ENCODE measurements around the gene C1orf159.
"Not testable (repeated sequence)": the region's sequence is repeated elsewhere in the genome, so short reads cannot be mapped to it uniquely, and the experiment has no call there.

C1orf159 gene

GRCh38 chr1:1071486-1072298, 44.2 kb downstream of the C1orf159 start:
- no peak overlapping the region for H3K27ac ChIP-seq (ENCODE audit: low read depth in 2 of 2, low read length in 2 of 2)
- no peak overlapping the region for H3K4me3 ChIP-seq (ENCODE audit: low read length in 2 of 2)
- no peaks in the 10 kb centered on the region for H3K9me3 ChIP-seq (ENCODE audit: control insufficient read depth in 2 of 2, low read length in 2 of 2)
- peaks cover 23 to 31% of the 10 kb centered on the region in 2 donors for H3K4me1 ChIP-seq (ENCODE audit: control insufficient read depth in 2 of 2, insufficient read depth in 2 of 2, low read length in 2 of 2)
- peaks cover under 1 to 3% of the 10 kb centered on the region in 2 donors for H3K27me3 ChIP-seq (ENCODE audit: control insufficient read depth in 2 of 2, insufficient read depth in 2 of 2, low read length in 2 of 2)
- no peaks in the 10 kb centered on the region for H3K36me3 ChIP-seq (ENCODE audit: control insufficient read depth in 2 of 2, insufficient read depth in 2 of 2, low read length in 2 of 2)
- no peak overlapping the region for H3K9ac ChIP-seq (ENCODE audit: low read depth in 1 of 2, low read length in 2 of 2)

DNA sequence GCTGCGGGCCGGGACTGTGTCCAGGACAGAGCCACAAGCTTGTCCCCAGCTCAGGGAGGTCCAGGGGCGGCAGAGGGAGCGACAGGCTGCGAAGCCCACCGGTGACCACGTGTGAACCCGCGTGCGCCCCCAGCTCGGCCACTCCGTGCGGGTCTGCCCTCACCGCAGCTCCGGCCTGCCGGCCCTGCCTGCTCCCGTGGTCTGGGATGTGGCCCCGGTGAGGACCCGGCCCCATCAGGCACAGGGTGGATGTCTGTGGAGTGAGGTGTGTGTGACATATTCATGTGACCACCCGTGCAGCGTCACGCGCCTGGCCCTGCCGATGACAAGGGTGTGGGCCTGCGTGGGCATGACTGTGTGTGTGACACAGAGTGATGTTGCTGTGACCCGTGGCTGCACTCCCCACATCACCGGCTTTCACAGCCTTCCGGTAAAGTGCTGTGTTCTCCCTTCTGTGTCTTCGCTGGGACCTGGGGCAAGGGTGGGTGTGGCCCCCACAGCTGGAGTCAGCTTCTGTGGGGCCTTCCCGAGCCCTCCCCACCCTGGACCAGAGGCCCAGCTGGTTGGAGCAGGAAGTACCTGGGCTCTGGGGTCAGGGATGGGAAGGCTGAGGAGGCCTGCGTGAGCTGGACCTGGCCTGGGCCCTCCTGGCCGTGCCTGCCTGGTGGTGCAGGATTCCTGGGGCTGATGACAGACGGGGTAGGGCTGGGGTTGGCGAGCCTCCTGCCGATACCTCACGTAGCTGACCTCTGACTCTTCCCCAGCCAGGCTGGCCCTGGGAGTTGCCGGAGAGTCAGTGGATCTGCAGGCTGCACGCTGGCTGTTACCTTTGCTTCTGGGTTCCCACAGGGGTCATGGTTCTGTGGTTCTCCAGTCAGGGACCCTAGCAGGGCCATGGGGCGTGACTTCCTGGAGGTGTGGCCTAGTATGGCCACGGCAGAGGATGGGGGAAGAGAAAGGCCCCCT, 45.9 kb downstream of the C1orf159 start:
- H3K36me3 ChIP-seq (ENCODE audit: control insufficient read depth in 2 of 2, insufficient read depth in 2 of 2, low read length in 2 of 2), result no peaks in the 10 kb centered on the region
- H3K9ac ChIP-seq (ENCODE audit: low read depth in 1 of 2, low read length in 2 of 2), result peak overlapping the region in 1 of 2 donors; percentile 6
- no peak overlapping the region for H3K27ac ChIP-seq (ENCODE audit: low read depth in 2 of 2, low read length in 2 of 2)
- no peak overlapping the region for H3K4me3 ChIP-seq (ENCODE audit: low read length in 2 of 2)
- peaks cover 23 to 31% of the 10 kb centered on the region in 2 donors for H3K4me1 ChIP-seq (ENCODE audit: control insufficient read depth in 2 of 2, insufficient read depth in 2 of 2, low read length in 2 of 2)
- H3K27me3 ChIP-seq (ENCODE audit: control insufficient read depth in 2 of 2, insufficient read depth in 2 of 2, low read length in 2 of 2), result peaks cover 3 to 4% of the 10 kb centered on the region in 2 donors
- no peaks in the 10 kb centered on the region for H3K9me3 ChIP-seq (ENCODE audit: control insufficient read depth in 2 of 2, low read length in 2 of 2)

GRCh38 chr1:1069056-1069710, 46.7 kb downstream of the C1orf159 start:
- H3K27me3 ChIP-seq (ENCODE audit: control insufficient read depth in 2 of 2, insufficient read depth in 2 of 2, low read length in 2 of 2), result peaks cover 0 to 4% of the 10 kb centered on the region in 2 donors
- peak overlapping the region; percentile 92 to 98 for H3K27ac ChIP-seq (ENCODE audit: low read depth in 2 of 2, low read length in 2 of 2)
- H3K9ac ChIP-seq (ENCODE audit: low read depth in 1 of 2, low read length in 2 of 2), result peak overlapping the region in 1 of 2 donors; percentile 66
- H3K9me3 ChIP-seq (ENCODE audit: control insufficient read depth in 2 of 2, low read length in 2 of 2), result no peaks in the 10 kb centered on the region
- H3K36me3 ChIP-seq (ENCODE audit: control insufficient read depth in 2 of 2, insufficient read depth in 2 of 2, low read length in 2 of 2), result no peaks in the 10 kb centered on the region
- peak overlapping the region; percentile 74 to 76 for H3K4me3 ChIP-seq (ENCODE audit: low read length in 2 of 2)
- H3K4me1 ChIP-seq (ENCODE audit: control insufficient read depth in 2 of 2, insufficient read depth in 2 of 2, low read length in 2 of 2), result peaks cover 21 to 25% of the 10 kb centered on the region in 2 donors

DNA sequence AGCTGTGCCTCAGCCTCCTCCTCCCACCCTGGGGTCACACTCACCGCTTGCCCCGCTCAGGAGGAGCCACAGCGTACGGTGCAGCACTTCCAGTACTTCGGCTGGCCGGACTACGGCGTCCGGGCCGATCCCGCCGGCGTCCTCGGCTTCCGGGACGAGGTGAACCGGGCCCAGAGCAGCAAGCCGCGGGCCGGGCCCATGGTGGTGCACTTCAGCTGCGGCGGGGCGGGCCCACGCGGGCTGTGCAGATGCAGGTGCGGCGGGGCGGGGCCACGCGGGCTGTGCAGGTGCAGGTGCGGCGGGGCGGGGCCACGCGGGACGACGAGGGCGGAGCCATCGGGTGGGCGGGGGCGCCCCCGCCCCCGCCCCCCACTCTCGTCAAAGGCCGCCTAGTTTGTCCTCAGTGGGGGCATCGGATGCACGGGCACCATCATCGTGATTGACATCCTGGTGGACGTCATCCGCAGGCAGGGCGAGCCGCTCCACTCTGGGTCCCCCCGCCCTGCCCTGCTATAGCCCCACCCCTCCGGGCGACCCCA, 47.3 kb downstream of the C1orf159 start:
- Histone ChIP-seq H3K4me1 (ENCODE audit: control insufficient read depth in 2 of 2, insufficient read depth in 2 of 2, low read length in 2 of 2) (peaks cover 22 to 25% of the 10 kb centered on the region in 2 donors), H3K9me3 (ENCODE audit: control insufficient read depth in 2 of 2, low read length in 2 of 2) (no peaks in the 10 kb centered on the region), H3K27me3 (ENCODE audit: control insufficient read depth in 2 of 2, insufficient read depth in 2 of 2, low read length in 2 of 2) (peaks cover 3 to 9% of the 10 kb centered on the region in 2 donors), H3K4me3 (ENCODE audit: low read length in 2 of 2) (peak overlapping the region; percentile 44 to 56), H3K9ac (ENCODE audit: low read depth in 1 of 2, low read length in 2 of 2) (peak overlapping the region; percentile 36 to 41), H3K36me3 (ENCODE audit: control insufficient read depth in 2 of 2, insufficient read depth in 2 of 2, low read length in 2 of 2) (no peaks in the 10 kb centered on the region), H3K27ac (ENCODE audit: low read depth in 2 of 2, low read length in 2 of 2) (peak overlapping the region; percentile 92 to 98)

DNA sequence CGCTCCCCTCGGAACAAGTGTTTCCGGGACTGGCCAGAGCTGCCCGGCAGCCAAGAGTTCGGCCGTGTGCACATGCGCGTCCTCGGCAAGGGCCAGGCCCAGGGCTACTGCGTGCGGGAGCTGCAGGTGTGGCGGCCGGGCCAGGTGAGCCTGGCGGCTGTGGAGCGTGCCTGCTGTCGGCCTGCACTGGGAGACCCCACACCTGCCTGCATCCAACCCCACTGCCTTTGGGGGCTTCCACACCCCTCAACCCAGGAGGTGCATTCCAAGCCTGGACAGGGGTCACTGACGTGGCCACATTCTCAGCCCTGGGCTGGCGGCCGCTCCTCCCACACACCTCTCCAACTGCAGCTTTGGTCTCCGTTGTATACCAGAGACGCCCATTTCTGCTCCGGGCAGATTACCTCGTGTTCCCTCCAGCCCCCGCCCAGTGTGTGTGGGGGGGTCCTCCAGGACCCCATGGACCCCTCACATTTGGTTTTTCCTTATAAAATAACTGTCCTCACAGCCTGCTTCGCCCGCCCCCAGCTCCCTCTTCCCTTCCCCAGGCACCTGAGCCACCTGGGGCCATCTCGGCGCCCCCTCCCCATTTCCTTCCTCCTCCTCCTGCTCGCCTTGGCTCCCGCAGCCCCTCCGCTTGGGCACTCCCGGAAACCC, 47.9 kb downstream of the C1orf159 start:
- Histone ChIP-seq H3K9ac (ENCODE audit: low read depth in 1 of 2, low read length in 2 of 2) (peak overlapping the region; percentile 36 to 41), H3K27me3 (ENCODE audit: control insufficient read depth in 2 of 2, insufficient read depth in 2 of 2, low read length in 2 of 2) (peaks cover 9 to 14% of the 10 kb centered on the region in 2 donors), H3K9me3 (ENCODE audit: control insufficient read depth in 2 of 2, low read length in 2 of 2) (no peaks in the 10 kb centered on the region), H3K36me3 (ENCODE audit: control insufficient read depth in 2 of 2, insufficient read depth in 2 of 2, low read length in 2 of 2) (no peaks in the 10 kb centered on the region), H3K4me1 (ENCODE audit: control insufficient read depth in 2 of 2, insufficient read depth in 2 of 2, low read length in 2 of 2) (peaks cover 21% of the 10 kb centered on the region in 2 donors), H3K4me3 (ENCODE audit: low read length in 2 of 2) (peak overlapping the region; percentile 44 to 56), H3K27ac (ENCODE audit: low read depth in 2 of 2, low read length in 2 of 2) (peak overlapping the region; percentile 51 to 92)

- no peak overlapping the region for H3K4me3 ChIP-seq (ENCODE audit: low read length in 2 of 2)
- H3K9me3 ChIP-seq (ENCODE audit: control insufficient read depth in 2 of 2, low read length in 2 of 2), result no peaks in the 10 kb centered on the region
- no peak overlapping the region for H3K9ac ChIP-seq (ENCODE audit: low read depth in 1 of 2, low read length in 2 of 2)
- peaks cover 19 to 21% of the 10 kb centered on the region in 2 donors for H3K4me1 ChIP-seq (ENCODE audit: control insufficient read depth in 2 of 2, insufficient read depth in 2 of 2, low read length in 2 of 2)
- peak overlapping the region in 1 of 2 donors; percentile 92 for H3K27ac ChIP-seq (ENCODE audit: low read depth in 2 of 2, low read length in 2 of 2)
- H3K27me3 ChIP-seq (ENCODE audit: control insufficient read depth in 2 of 2, insufficient read depth in 2 of 2, low read length in 2 of 2), result peaks cover 14 to 19% of the 10 kb centered on the region in 2 donors
- H3K36me3 ChIP-seq (ENCODE audit: control insufficient read depth in 2 of 2, insufficient read depth in 2 of 2, low read length in 2 of 2), result no peaks in the 10 kb centered on the region
Measured at GRCh38 chr1:1067284-1067859, 48.5 kb downstream of the C1orf159 start.

GRCh38 chr1:1066403-1067283, 49.2 kb downstream of the C1orf159 start:
- Histone ChIP-seq H3K4me1 (ENCODE audit: control insufficient read depth in 2 of 2, insufficient read depth in 2 of 2, low read length in 2 of 2) (peaks cover 19 to 21% of the 10 kb centered on the region in 2 donors), H3K9ac (ENCODE audit: low read depth in 1 of 2, low read length in 2 of 2) (no peak overlapping the region), H3K27me3 (ENCODE audit: control insufficient read depth in 2 of 2, insufficient read depth in 2 of 2, low read length in 2 of 2) (peaks cover 14 to 21% of the 10 kb centered on the region in 2 donors), H3K9me3 (ENCODE audit: control insufficient read depth in 2 of 2, low read length in 2 of 2) (no peaks in the 10 kb centered on the region), H3K4me3 (ENCODE audit: low read length in 2 of 2) (no peak overlapping the region), H3K27ac (ENCODE audit: low read depth in 2 of 2, low read length in 2 of 2) (no peak overlapping the region), H3K36me3 (ENCODE audit: control insufficient read depth in 2 of 2, insufficient read depth in 2 of 2, low read length in 2 of 2) (no peaks in the 10 kb centered on the region)

DNA sequence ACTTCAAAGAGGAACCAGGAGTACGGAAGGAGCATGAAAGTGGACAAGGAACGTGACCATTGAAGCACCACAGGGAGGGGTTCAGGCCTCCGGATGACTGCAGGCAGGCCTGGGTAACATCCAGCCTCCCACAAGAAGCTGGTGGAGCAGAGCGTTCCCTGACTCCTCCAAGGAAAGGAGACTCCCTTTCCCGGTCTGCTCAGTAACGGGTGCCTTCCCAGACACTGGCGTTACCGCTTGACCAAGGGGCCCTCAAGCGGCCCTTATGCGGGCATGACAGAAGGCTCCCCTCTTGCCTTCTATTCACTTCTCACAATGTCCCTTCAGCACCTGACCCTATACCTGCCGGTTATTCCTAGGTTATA, 50.0 kb downstream of the C1orf159 start:
- H3K9me3 ChIP-seq (ENCODE audit: control insufficient read depth in 2 of 2, low read length in 2 of 2); H3K36me3 ChIP-seq (ENCODE audit: control insufficient read depth in 2 of 2, insufficient read depth in 2 of 2, low read length in 2 of 2); H3K4me3 ChIP-seq (ENCODE audit: low read length in 2 of 2); H3K9ac ChIP-seq (ENCODE audit: low read depth in 1 of 2, low read length in 2 of 2); H3K27ac ChIP-seq (ENCODE audit: low read depth in 2 of 2, low read length in 2 of 2): not testable (repeated sequence)
- peaks cover 19 to 28% of the 10 kb centered on the region in 2 donors for H3K27me3 ChIP-seq (ENCODE audit: control insufficient read depth in 2 of 2, insufficient read depth in 2 of 2, low read length in 2 of 2)
- peaks cover 19 to 21% of the 10 kb centered on the region in 2 donors for H3K4me1 ChIP-seq (ENCODE audit: control insufficient read depth in 2 of 2, insufficient read depth in 2 of 2, low read length in 2 of 2)
